Smooth muscle cell of the brain vasculature (primary cell): Measurements from ENCODE around the gene CHCHD3.

Experiments used
- DNase-seq: peaks from one replicate; pipeline ENCODE4 v3.0.0-alpha.2; 2012; ENCODE audit warnings: low read depth, low spot score

CHCHD3 gene

GRCh38 chr7:132750096-132750495 is 331.8 kb downstream of the CHCHD3 start:
- no peak for DNase-seq

- no peak for DNase-seq
Observed at GRCh38 chr7:132745510-132745909, 336.4 kb downstream of the CHCHD3 start.

GRCh38 chr7:132743974-132744373 is 337.9 kb downstream of the CHCHD3 start:
- no peak for DNase-seq

- peak; percentile 23 for DNase-seq
Observed at GRCh38 chr7:132742189-132742612, 339.7 kb downstream of the CHCHD3 start.

GRCh38 chr7:132740176-132740575 is 341.7 kb downstream of the CHCHD3 start:
- no peak for DNase-seq

- peak; percentile 18 for DNase-seq
Observed at GRCh38 chr7:132739271-132739955, 342.5 kb downstream of the CHCHD3 start.

- DNase-seq, result peak; percentile 13
Observed at GRCh38 chr7:132738254-132738653, 343.6 kb downstream of the CHCHD3 start.

- no peak for DNase-seq
Observed at GRCh38 chr7:132735476-132735875, 346.4 kb downstream of the CHCHD3 start.
